Hematopoietic multipotent progenitor cell treated with erythropoietin and hydrocortisone succinate and interleukin-3 and kit ligand, for 17 days (in vitro differentiated cells): Measurements from ENCODE around the gene SYNM.
"Not testable (repeated sequence)": the region's sequence is repeated elsewhere in the genome, so short reads cannot be mapped to it uniquely, and the experiment has no call there.

Source experiments
- DNase-seq: peaks from one replicate; pipeline ENCODE4 v3.0.0-alpha.2; 2015; ENCODE audit warnings: low spot score

The SYNM gene

GRCh38 chr15:99106417-99107220, 1.7 kb downstream of the SYNM start:
- DNase-seq: no peak

DNA sequence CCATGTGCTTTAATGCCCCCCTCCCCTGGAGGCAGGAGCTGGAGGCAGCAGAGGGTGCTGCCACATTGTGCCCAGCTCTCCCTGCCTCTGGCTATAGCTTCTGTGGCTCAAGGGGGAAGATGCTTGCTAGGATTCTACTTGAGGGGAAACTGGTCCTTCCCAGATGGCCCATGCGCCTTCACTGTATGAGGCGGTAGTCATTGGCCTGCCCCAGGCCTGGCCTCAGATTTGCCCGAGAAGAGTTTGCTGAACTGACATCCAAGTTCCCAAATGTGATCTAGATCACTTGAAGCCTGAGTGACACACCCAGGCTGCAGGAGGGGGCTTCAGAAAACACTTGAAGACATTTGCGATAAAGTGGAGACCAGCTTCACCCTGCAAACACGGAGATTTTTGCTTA, 4.1 kb downstream of the SYNM start:
- DNase-seq: no peak

DNA sequence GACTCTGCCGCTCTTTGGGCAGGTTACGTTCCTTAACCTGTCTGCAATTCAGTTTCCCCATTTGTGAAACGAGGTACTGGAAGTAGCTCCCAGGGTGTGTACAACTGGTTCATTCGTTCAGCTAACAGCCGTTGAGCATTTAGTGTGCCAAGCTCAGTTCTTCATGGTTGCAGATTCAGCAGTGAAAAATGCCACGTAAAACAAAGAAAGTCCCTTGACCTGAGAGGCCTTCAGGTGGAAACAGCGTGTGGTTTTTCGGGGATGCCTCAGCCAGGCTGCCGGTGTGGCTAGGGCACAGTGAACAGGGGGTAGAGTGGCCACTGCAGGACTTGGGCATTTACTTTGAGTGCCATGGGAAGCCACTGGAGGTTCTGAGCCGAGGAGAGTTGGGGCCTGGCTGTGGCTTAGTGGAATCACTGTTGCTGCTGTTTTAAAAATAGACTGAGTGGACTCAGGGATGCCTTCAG, 4.7 kb downstream of the SYNM start:
- no peak for DNase-seq

GRCh38 chr15:99110093-99110492, 5.2 kb downstream of the SYNM start:
- DNase-seq: no peak

DNA sequence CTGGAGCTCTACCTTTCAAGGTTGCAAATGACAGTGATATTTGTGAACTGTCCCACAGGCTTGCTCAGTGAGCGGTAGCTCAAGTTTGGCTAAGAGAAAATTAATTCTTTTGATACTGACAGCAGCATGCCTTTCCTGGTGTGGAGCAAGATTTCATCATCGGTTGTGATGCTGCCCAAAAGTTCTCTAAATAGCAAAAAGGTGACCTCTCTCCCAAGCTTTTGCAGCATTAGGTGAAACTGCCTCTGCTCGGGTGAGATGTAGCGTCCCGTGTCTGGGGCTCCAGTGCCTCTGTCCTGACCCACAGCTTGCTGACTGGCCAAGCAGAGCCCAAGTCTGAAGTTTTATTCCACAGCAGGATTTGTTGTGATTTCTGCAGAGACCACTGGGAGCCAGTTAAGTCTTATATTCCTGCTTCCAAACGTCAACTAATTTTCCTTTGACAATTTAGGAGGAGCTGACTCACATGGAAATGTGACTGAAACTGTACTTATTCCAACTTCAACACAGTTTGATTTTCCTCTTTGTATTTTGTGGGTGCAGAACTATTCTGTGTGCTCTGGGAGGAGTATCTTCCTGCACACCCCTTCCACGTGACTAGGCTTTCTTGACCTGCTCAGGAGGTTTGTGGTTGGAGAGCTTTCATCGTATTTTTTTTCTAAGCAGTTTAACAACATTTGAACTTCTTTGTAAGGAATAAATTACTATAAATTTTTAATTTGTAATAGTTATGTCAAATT, 5.9 kb downstream of the SYNM start:
- no peak for DNase-seq

- DNase-seq: not testable (repeated sequence)
These were observed 6.8 kb downstream of the SYNM start for GRCh38 chr15:99111641-99112040.

DNA sequence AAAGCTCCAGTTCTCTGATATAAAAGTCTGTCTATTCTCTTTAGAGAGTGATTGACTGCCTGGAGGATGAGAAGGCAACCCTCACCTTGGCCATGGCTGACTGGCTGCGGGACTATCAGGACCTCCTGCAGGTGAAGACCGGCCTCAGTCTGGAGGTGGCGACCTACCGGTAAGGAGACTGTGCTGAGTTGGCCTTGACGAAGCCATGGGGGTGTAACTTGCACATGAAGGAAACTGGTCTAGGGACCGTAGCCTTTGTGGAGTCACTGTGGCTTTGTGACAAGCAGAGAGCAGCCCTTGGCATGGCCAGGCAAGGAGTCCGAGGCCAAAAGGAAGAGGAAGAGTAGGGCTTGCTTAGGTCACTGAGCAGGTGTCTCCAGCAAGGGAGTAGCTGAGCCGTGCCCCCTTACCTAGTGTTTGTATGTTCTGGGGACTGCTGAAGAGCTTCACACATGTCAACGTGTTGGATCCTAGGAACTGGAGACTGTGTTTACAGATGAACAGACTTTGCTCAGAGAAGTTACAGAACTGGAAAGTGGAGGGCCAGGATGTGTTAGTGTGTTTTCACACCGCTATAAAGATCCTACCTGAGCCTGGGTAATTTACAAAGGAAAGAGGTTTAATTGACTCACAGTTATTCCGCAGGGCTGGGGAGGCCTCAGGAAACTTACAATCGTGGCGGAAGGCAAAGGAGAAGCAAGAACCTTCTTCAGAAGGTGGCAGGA, 8.8 kb downstream of the SYNM start:
- DNase-seq: no peak

DNA sequence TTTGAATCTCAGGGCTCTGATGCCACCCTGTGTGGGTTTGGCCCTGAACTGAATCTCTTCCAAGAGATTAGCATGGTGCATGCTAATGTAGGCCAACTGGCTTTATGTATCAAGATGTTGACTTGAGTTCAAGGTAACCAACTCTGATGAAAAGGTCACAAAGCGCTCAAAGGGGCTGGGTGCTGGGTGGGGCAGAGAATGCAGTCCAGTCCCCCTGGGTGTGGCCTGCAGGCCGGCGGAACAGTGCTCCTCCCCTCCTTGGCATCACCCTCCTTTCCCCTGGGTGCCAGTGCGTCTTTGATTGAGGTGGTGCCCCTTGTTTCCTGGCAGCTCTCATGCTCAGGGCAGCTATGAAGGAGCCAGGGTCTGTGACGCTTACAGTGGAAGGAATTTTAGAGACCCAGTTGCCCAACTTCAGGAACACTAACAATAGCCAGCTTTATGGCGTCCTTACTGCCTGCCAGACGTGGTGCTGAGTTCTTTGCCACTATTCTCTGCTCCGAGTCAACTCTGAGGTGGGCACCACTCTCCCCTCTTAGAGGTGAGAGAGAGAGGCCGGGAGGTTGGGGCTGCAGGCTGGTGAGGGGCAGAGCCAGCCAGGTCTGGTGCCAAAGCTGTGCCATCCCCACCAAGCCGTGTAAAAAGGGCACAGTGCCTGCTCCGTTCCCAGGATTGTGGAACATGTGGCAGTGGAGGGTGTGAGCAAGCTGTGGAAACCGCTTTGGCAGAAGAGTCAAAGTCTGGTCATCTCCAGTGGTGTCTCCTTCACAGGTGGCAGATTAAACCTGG, 9.8 kb downstream of the SYNM start:
- no peak for DNase-seq

- no peak for DNase-seq
These were observed 10.7 kb downstream of the SYNM start for GRCh38 chr15:99115300-99116215.

- no peak for DNase-seq
These were observed 12.2 kb downstream of the SYNM start for GRCh38 chr15:99117111-99117510.

GRCh38 chr15:99117563-99118257, 12.8 kb downstream of the SYNM start:
- no peak for DNase-seq

GRCh38 chr15:99118258-99118632, 13.4 kb downstream of the SYNM start:
- DNase-seq: no peak

DNA sequence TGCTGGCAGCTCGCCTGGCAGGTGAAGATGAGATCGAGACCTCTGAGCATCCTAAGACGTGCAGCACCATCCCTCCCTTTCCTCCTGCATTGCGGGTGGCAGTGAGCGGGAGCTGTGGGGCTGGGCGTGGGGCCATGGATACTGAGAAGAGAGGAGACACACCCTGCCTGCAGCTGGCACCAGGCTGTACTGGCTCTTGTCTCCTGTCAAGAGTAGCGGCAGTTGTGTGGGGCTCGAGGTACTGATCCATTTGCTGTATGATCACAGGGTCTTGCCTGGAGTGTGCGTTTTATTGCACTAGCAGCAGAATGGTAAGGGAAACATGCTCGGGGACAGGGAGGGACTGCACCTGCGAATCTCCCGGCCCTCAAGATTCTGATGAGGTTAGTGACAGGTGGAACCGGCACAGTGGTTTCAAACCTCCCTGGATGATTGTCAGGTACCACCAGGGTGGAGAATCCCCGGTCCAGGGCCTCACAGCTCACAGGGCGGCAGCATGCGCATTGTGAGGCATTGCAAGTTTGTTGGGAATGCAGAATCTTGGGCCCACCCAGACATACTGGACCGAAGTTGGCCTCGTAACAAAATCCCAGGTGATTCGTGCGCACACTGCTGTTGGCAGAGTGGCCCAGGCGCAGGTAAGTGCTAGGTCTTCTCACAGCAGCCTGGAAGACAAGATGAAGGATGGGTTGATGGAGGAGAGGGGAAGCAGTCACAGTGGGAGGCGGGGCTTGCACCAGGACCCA, 14.1 kb downstream of the SYNM start:
- DNase-seq: no peak

DNA sequence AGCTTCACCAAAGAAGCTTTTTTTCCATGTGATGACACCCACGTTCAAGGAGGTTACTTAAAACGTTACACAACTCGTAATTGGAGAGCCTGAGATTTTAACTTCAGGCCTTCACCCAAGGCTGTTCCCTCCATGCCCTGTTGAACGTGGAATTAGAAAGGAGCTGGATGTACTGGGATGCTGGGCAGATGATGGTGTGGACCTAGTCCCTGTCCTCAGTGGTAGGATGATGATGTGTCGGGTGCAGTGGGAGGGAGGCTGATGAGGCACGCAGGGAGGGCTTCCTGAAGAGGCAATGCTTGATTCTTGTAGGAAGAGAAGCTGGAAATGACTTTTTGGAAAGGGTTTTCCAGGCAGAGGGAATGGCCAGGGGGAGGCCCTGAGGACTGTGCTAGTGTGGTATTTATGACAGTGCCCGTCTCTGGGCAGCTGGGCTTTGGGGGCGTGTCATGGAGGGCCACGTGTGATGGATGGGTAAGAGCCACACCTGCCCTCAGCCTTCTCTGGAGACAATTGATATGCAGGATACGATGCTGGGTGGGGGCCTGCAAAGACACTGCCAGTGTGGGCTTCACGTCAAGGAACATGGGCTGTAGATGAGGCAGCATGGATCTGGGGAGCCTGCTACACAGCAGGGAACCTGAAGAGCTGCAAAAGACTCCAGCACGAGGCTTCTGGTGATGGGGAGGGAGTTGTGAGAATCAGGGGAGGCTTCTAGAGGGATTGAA, 15.3 kb downstream of the SYNM start:
- no peak for DNase-seq

- no peak for DNase-seq
These were observed 16.3 kb downstream of the SYNM start for GRCh38 chr15:99121207-99121606.

DNA sequence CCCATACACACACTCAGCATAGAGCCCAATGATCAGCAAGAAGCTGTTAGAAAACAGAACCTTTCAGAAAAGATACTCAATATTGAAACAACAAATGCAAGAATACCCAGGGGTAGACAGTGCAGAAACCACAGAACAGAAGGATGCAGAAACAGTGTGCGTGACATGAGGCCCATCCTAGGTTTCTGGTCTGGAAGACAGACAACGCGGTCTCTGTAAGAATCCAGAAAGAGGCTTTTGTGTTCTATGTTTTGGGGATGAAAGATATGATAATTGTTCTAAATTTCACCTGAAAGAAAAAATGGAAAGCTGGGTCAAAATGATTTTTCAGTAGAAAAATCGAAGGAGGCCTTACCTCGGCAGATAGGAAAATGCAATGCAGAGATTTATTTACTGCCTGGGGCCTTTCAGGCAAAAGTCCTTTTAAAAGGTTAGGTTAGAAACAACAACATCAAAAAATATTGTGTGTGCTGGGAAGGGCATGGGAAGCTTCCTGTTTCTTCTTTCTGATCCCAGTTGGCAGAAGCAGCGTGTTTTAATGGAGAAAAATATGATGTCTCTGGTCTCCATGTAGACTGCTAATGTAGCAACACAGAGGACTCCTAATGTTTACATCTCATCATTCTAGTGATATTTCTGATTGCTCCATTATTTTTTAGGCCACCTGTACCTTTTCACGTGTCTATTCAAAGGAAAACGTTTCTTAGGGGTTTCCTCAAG, 17.0 kb downstream of the SYNM start:
- no peak for DNase-seq

DNA sequence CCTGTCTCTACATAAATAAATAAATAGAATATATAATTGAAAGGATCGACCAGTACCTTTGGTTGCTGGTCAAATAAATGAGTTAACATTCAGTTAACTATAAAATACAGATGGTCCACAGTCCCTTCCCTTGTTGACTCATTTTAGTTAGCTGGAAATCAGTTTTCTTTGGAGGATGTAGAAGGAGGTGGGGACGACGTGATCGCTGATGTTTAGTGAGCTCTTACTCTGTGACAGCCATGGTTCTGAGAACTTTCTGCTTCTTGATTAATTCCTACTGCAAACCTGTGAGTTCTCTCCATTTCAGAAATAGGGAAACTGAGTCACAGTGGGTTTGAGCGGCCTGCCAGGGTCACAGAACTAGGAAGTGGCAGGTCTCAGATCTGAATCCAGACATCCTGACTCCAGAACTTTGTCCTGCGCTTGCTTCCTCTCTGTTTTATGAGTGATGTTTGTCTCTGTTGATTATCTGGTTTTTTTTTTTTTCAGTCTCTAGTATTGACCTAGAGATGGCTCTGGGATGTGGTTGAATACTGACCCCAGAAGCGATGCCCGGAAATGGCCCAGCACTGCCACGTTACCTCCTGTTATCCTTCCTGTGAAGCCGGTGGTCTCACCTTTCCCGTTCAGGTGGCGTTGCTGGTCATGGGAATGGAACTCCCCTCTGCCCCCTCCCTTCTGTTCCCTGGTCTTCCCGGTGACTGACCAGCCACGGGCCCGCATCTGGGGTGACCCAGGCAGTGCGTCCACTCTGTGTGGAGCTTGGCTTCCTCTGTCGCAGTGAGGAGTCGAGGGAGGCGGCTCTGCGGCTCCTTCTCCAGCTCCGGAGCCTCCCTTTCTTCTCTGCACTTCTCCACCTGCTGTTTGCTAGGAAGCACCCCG, 18.2 kb downstream of the SYNM start:
- no peak for DNase-seq
